IMR-90 (cell line): ENCODE data around the gene POU2AF2. TPM values are rescaled to one million over a fixed set of nuclear protein-coding genes. Genes with fewer than 3 reads are reported as not detected.

Experiments used
- ATAC-seq: fragments of 200-7000 bp; cut with Tn5 transposase; 2 replicates; pipeline ENCODE4 v1.9.1; 2020; ENCODE audit warnings: low read depth, mild to moderate bottlenecking, moderate library complexity
- BruUV-seq: library from RNA; stranded (reverse); fragments of 400-500 nt; replicated peaks from 2 replicates; lab custom pipeline; 2021; lab: Mats Ljungman, UMichigan
- CTCF ChIA-PET: fragments of 300-600 bp; formaldehyde crosslinking; extraction: SDS; loops from one replicate; lab custom pipeline; 2021; ENCODE audit warnings: antibody characterized with exemption; lab: Yijun Ruan, JAX
- POLR2A ChIA-PET: fragments of 300-600 bp; sonication (Branson Sonifier 250); formaldehyde crosslinking; loops from one replicate; lab custom pipeline; 2022; ENCODE audit warnings: antibody characterized with exemption; ENCODE audit not compliant: unreplicated experiment; lab: Charles Lee
- DNase-seq: peaks from one replicate; pipeline ENCODE4 v3.0.0; 2013
- H2AFZ ChIP-seq: replicated peaks from 2 replicates; pipeline ENCODE3; 2013; ENCODE audit warnings: low read length, mild to moderate bottlenecking; ENCODE audit not compliant: poor library complexity
- H2AK5ac ChIP-seq: 2 replicates; pipeline ENCODE4 v1.6.1; 2013; ENCODE audit warnings: low read depth, low read length, inconsistent platforms
- H2AK9ac ChIP-seq: replicated peaks from 2 replicates; pipeline ENCODE3; 2013; ENCODE audit warnings: mild to moderate bottlenecking, low read depth, low read length, moderate library complexity; ENCODE audit not compliant: poor library complexity
- H2BK120ac ChIP-seq: 2 replicates; pipeline ENCODE4 v1.6.1; 2013; ENCODE audit warnings: low read depth, low read length, inconsistent platforms
- H2BK15ac ChIP-seq: 3 replicates; pipeline ENCODE4 v1.6.1; 2013; ENCODE audit warnings: low read depth, low read length, inconsistent platforms
- H2BK20ac ChIP-seq: 2 replicates; pipeline ENCODE4 v1.6.1; 2013; ENCODE audit warnings: low read depth, mild to moderate bottlenecking, inconsistent platforms, low read length, moderate library complexity
- H2BK5ac ChIP-seq: 2 replicates; pipeline ENCODE4 v1.6.1; 2013; ENCODE audit warnings: mild to moderate bottlenecking, low read depth, low read length, inconsistent platforms; ENCODE audit not compliant: poor library complexity, severe bottlenecking
- H3K14ac ChIP-seq: replicated peaks from 2 replicates; pipeline ENCODE4 v1.6.1; 2013; ENCODE audit warnings: low read depth, low read length, inconsistent platforms
- H3K18ac ChIP-seq: 2 replicates; pipeline ENCODE4 v1.6.1; 2013; ENCODE audit warnings: low read depth, low read length, control low read depth
- H3K23ac ChIP-seq: 2 replicates; pipeline ENCODE4 v1.6.1; 2013; ENCODE audit warnings: low read depth, low read length, inconsistent platforms
- H3K27ac ChIP-seq: 2 replicates; pipeline ENCODE4 v1.5.1; 2013; ENCODE audit warnings: mild to moderate bottlenecking, control low read depth, low read length; ENCODE audit not compliant: insufficient read depth
- H3K27me3 ChIP-seq: 2 replicates; pipeline ENCODE4 v1.6.1; 2013; ENCODE audit warnings: low read length; ENCODE audit not compliant: control insufficient read depth, insufficient read depth
- H3K36me3 ChIP-seq: 2 replicates; pipeline ENCODE4 v1.6.1; 2013; ENCODE audit warnings: low read length, mixed read lengths; ENCODE audit not compliant: control insufficient read depth, insufficient read depth
- H3K4ac ChIP-seq: 2 replicates; pipeline ENCODE4 v1.6.1; 2013; ENCODE audit warnings: low read depth, low read length, inconsistent platforms
- H3K4me1 ChIP-seq: 2 replicates; pipeline ENCODE4 v1.6.1; 2013; ENCODE audit warnings: low read length, mixed read lengths; ENCODE audit not compliant: control insufficient read depth, insufficient read depth
- H3K4me2 ChIP-seq: 2 replicates; pipeline ENCODE4 v1.6.1; 2013; ENCODE audit warnings: low read depth, mild to moderate bottlenecking, control low read depth, low read length, moderate library complexity
- H3K4me3 ChIP-seq: 2 replicates; pipeline ENCODE4 v1.5.1; 2013; ENCODE audit warnings: low read depth, mild to moderate bottlenecking, control low read depth, low read length, moderate library complexity; ENCODE audit not compliant: insufficient read depth
- H3K56ac ChIP-seq: 2 replicates; pipeline ENCODE4 v1.6.1; 2013; ENCODE audit warnings: low read length, inconsistent platforms; ENCODE audit not compliant: insufficient read depth; ENCODE audit errors: extremely low read depth
- H3K79me1 ChIP-seq, 2 experiments: 2 replicates each; pipeline ENCODE4 v1.6.1; 2013; ENCODE audit warnings: low read length in 2 of 2, inconsistent platforms in 1 of 2, low read depth in 1 of 2
- H3K9ac ChIP-seq: 2 replicates; pipeline ENCODE4 v1.6.1; 2013; ENCODE audit warnings: low read depth, low read length, control low read depth
- H3K9me1 ChIP-seq: 2 replicates; pipeline ENCODE4 v1.6.1; 2013; ENCODE audit warnings: low read length, inconsistent platforms; ENCODE audit not compliant: insufficient read depth
- H3K9me3 ChIP-seq: 2 replicates; pipeline ENCODE4 v1.6.1; 2013; ENCODE audit warnings: low read length; ENCODE audit not compliant: control insufficient read depth, insufficient read depth
- H4K20me1 ChIP-seq: 2 replicates; pipeline ENCODE4 v1.6.1; 2013; ENCODE audit warnings: low read length, inconsistent platforms; ENCODE audit not compliant: insufficient read depth
- H4K5ac ChIP-seq: 2 replicates; pipeline ENCODE4 v1.6.1; 2013; ENCODE audit warnings: mild to moderate bottlenecking, low read depth, low read length, control low read depth
- H4K8ac ChIP-seq, 2 experiments: 2 replicates each; pipeline ENCODE4 v1.6.1; 2013; ENCODE audit warnings: low read depth in 2 of 2, low read length in 2 of 2, control low read depth in 1 of 2, inconsistent platforms in 1 of 2
- H4K91ac ChIP-seq: 2 replicates; pipeline ENCODE4 v1.6.1; 2013; ENCODE audit warnings: low read depth, low read length, inconsistent platforms; ENCODE audit not compliant: insufficient read depth
- BHLHE40 ChIP-seq: fragments of 150-350 bp; IDR thresholded peaks from 2 replicates; pipeline ENCODE4 v1.6.1; 2016; ENCODE audit warnings: mild to moderate bottlenecking, low read depth, low read length
- CEBPB ChIP-seq: IDR thresholded peaks from 2 replicates; pipeline ENCODE4 v1.6.1; 2012; ENCODE audit warnings: low read depth, low read length, improper control_type of control experiment
- CHD1 ChIP-seq: IDR thresholded peaks from 2 replicates; pipeline ENCODE4 v1.6.1; 2012; ENCODE audit warnings: low read depth, low read length, improper control_type of control experiment
- CTCF ChIP-seq: conservative IDR thresholded peaks from 2 replicates; pipeline ENCODE4 v1.5.1; 2012; ENCODE audit warnings: mild to moderate bottlenecking, low read depth, low read length, improper control_type of control experiment
- FOS ChIP-seq: fragments of 150-350 bp; IDR thresholded peaks from 2 replicates; pipeline ENCODE4 v1.6.1; 2016; ENCODE audit warnings: low read depth, low read length
- MAFK ChIP-seq: IDR thresholded peaks from 2 replicates; pipeline ENCODE4 v1.6.1; 2012; ENCODE audit warnings: low read depth, low read length, improper control_type of control experiment
- MAZ ChIP-seq: IDR thresholded peaks from 2 replicates; pipeline ENCODE4 v1.6.1; 2012; ENCODE audit warnings: low read depth, mild to moderate bottlenecking, low read length, improper control_type of control experiment, moderate library complexity, borderline replicate concordance
- MXI1 ChIP-seq: IDR thresholded peaks from 2 replicates; pipeline ENCODE4 v1.6.1; 2012; ENCODE audit warnings: low read depth, mild to moderate bottlenecking, low read length, moderate library complexity, borderline replicate concordance
- NFE2L2 ChIP-seq: fragments of 150-350 bp; IDR thresholded peaks from 2 replicates; pipeline ENCODE4 v1.6.1; 2016; ENCODE audit warnings: low read depth, mild to moderate bottlenecking, low read length
- POLR2A ChIP-seq: IDR thresholded peaks from 2 replicates; pipeline ENCODE4 v1.6.1; 2012; ENCODE audit warnings: mild to moderate bottlenecking, low read depth, low read length
- RAD21 ChIP-seq: IDR thresholded peaks from 2 replicates; pipeline ENCODE4 v1.6.1; 2012; ENCODE audit warnings: low read length, improper control_type of control experiment
- RCOR1 ChIP-seq: IDR thresholded peaks from 2 replicates; pipeline ENCODE4 v1.6.1; 2012; ENCODE audit warnings: mild to moderate bottlenecking, low read length, improper control_type of control experiment; ENCODE audit not compliant: insufficient replicate concordance
- RFX5 ChIP-seq: IDR thresholded peaks from 2 replicates; pipeline ENCODE4 v1.8.0; 2012; ENCODE audit warnings: low read depth, mild to moderate bottlenecking, low read length, moderate library complexity
- SMC3 ChIP-seq: fragments of 150-350 bp; IDR thresholded peaks from 2 replicates; pipeline ENCODE4 v1.6.1; 2016; ENCODE audit warnings: low read depth, mild to moderate bottlenecking, antibody characterized with exemption, low read length, moderate library complexity
- WGBS, 2 experiments: methylation state at CpG; one replicate each; pipeline versions ENCODE4 v1.1.5 to v1.1.7; 2013; ENCODE audit warnings: missing lambda C conversion rate in 2 of 2; ENCODE audit not compliant: insufficient read length in 1 of 2; ENCODE audit errors: extremely low coverage in 2 of 2; 5-methylcytosine and 5-hydroxymethylcytosine counted together
- dilution Hi-C: fragments of 300-500 bp; cut with HindIII; formaldehyde crosslinking; loops from one replicate; pipeline ENCODE4 v1.14.3; 2018; ENCODE audit warnings: low sequenced_read_pairs; ENCODE audit not compliant: unreplicated experiment
- in situ Hi-C: fragments of 300-500 bp; cut with MboI; formaldehyde crosslinking; loops from 3 replicates; pipeline ENCODE4 v1.14.3; 2019; ENCODE audit warnings: low sequenced_read_pairs, inconsistent platforms, mixed read lengths
- intact Hi-C: fragments of 100-400 bp; cut with micrococcal nuclease; formaldehyde crosslinking; loops from 2 replicates; pipeline ENCODE4 v1.10.0; 2022
- polyA plus RNA-seq, 3 experiments: library from polyadenylated mRNA; depleted of rRNA; stranded (reverse); fragments of >200 nt; gene quantifications; 2 replicates each; pipeline ENCODE4 v1.2.3, GENCODE V29; 2012; ENCODE audit warnings: low replicate concordance in 1 of 3
- total RNA-seq: library from RNA; depleted of rRNA; stranded (reverse); fragments of >200 nt; gene quantifications from 2 replicates; pipeline ENCODE4 v1.2.3, GENCODE V29; 2012
- TF ChIP-seq, protein P1 (sequence below): fragments of 150-350 bp; IDR thresholded peaks from 2 replicates; pipeline ENCODE4 v1.6.1; 2016; ENCODE audit warnings: low read depth, mild to moderate bottlenecking, low read length, moderate library complexity, borderline replicate concordance
- TF ChIP-seq, protein P2 (sequence below): fragments of 150-350 bp; IDR thresholded peaks from 2 replicates; pipeline ENCODE4 v1.6.1; 2017; ENCODE audit warnings: mild to moderate bottlenecking, antibody characterized with exemption, low read length, low read depth

POU2AF2 gene
- total and polyA plus RNA-seq, 2 of the 4 experiments (the other 2 are of a cell fraction): not detected

DNA sequence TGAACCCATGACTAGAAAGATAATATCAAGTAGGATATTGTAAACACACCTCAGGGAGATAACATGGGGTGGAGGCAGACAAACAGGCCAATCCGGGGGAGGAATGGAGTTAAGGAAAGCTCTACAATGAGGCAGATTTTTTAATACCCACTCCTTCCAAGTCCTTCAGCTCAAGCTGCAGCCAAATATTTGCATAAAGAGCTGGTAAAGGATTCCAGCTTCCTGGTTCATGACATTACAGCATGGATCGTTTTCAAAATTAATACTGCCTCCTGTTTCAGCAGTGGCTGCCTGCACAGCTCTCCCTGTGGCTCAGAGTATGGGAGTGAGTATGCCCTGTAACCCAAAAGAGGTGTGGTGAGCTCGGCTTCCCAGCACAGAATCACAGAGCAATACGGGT lies 57.9 kb downstream of the POU2AF2 start:
- Histone ChIP-seq H3K9ac (no peak overlapping the region), H2BK5ac (no peak overlapping the region), H2BK20ac (no peak overlapping the region), H4K5ac (no peak overlapping the region), H2AK5ac (no peak overlapping the region), H3K27me3 (peaks cover 75% of the 10 kb centered on the region), H4K91ac (no peak overlapping the region), H3K18ac (no peak overlapping the region), H3K4me1 (peaks cover 1% of the 10 kb centered on the region; the same call in 1 of the 2 replicates), H3K56ac (no peak overlapping the region), H3K4me2 (no peak overlapping the region), H3K27ac (no peak overlapping the region), H3K4me3 (no peak overlapping the region), H2AFZ (no peak overlapping the region), H4K8ac (no peak overlapping the region), H3K9me3 (no peaks in the 10 kb centered on the region; the same call in 1 of the 2 replicates), H3K4ac (no peak overlapping the region), H4K20me1 (no peaks in the 10 kb centered on the region), H3K36me3 (no peaks in the 10 kb centered on the region), H3K14ac (no peak overlapping the region), H3K9me1 (no peaks in the 10 kb centered on the region), H2AK9ac (no peak overlapping the region), H3K79me1 (no peaks in the 10 kb centered on the region), H3K23ac (no peak overlapping the region), H2BK15ac (no peak overlapping the region), H2BK120ac (no peak overlapping the region)
- WGBS, 2 experiments: no CpG with 5 or more reads among the region's 4 CpGs
- no TSS peak for BruUV-seq
- no peak for ATAC-seq
- no peak for TF ChIP-seq MAZ
- TF ChIP-seq RAD21: no peak
- no peak for TF ChIP-seq MAFK
- no peak for TF ChIP-seq MXI1
- no peak for TF ChIP-seq SMC3
- TF ChIP-seq CEBPB: no peak
- no peak for TF ChIP-seq RCOR1
- no peak for TF ChIP-seq CTCF
- TF ChIP-seq FOS: no peak
- no peak for TF ChIP-seq POLR2A
- TF ChIP-seq, protein P1, sequence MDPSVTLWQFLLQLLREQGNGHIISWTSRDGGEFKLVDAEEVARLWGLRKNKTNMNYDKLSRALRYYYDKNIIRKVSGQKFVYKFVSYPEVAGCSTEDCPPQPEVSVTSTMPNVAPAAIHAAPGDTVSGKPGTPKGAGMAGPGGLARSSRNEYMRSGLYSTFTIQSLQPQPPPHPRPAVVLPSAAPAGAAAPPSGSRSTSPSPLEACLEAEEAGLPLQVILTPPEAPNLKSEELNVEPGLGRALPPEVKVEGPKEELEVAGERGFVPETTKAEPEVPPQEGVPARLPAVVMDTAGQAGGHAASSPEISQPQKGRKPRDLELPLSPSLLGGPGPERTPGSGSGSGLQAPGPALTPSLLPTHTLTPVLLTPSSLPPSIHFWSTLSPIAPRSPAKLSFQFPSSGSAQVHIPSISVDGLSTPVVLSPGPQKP: no peak
- TF ChIP-seq CHD1: no peak
- TF ChIP-seq, protein P2, sequence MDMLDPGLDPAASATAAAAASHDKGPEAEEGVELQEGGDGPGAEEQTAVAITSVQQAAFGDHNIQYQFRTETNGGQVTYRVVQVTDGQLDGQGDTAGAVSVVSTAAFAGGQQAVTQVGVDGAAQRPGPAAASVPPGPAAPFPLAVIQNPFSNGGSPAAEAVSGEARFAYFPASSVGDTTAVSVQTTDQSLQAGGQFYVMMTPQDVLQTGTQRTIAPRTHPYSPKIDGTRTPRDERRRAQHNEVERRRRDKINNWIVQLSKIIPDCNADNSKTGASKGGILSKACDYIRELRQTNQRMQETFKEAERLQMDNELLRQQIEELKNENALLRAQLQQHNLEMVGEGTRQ: no peak
- TF ChIP-seq NFE2L2: no peak
- TF ChIP-seq BHLHE40: no peak
- no peak for TF ChIP-seq RFX5
- dilution Hi-C loops (no loop called here), intact Hi-C loops (loop anchor here (5.0 kb wide), 1 partner anchor 79 kb away; no protein-coding TSS in a partner anchor), in situ Hi-C loops (no loop called here)
- ChIA-PET CTCF (interaction anchor here (0.7 kb wide), 1 partner anchor 118 kb away, joined by 3 read pairs; no protein-coding TSS in a partner anchor), POLR2A (no interaction called here)
- no peak for DNase-seq
